Left lobe of liver (tissue), 2 donors: ENCODE measurements around the gene RAB3GAP2. TPM values are rescaled to one million over a fixed set of nuclear protein-coding genes. Genes with fewer than 3 reads are reported as not detected.
"Not testable (repeated sequence)": the region's sequence is repeated elsewhere in the genome, so short reads cannot be mapped to it uniquely, and the experiment has no call there.

Experiments used
- ATAC-seq: fragments of 200-7000 bp; cut with Tn5 transposase; one replicate; pipeline ENCODE4 v1.9.1; 2020; ENCODE audit warnings: mild to moderate bottlenecking, moderate library complexity
- DNase-seq: peaks from one replicate; pipeline ENCODE4 v3.0.0-alpha.2; 2020; ENCODE audit warnings: low spot score
- total RNA-seq: library from RNA; stranded (reverse); gene quantifications from one replicate; pipeline ENCODE4 v1.2.1, GENCODE V29; 2021
- donor health status: DM: no; HTN: no; CAD: no; lungs with moderate emphysema.
- donor health status: DM: no; HTN: yes; CAD: no.

RAB3GAP2 gene
- total RNA-seq, 1 donor from 2014 or later: 18.3 TPM

- ATAC-seq (no peak), DNase-seq (no peak)
Observed at GRCh38 chr1:220203816-220204215, 68.4 kb downstream of the RAB3GAP2 start.

DNA sequence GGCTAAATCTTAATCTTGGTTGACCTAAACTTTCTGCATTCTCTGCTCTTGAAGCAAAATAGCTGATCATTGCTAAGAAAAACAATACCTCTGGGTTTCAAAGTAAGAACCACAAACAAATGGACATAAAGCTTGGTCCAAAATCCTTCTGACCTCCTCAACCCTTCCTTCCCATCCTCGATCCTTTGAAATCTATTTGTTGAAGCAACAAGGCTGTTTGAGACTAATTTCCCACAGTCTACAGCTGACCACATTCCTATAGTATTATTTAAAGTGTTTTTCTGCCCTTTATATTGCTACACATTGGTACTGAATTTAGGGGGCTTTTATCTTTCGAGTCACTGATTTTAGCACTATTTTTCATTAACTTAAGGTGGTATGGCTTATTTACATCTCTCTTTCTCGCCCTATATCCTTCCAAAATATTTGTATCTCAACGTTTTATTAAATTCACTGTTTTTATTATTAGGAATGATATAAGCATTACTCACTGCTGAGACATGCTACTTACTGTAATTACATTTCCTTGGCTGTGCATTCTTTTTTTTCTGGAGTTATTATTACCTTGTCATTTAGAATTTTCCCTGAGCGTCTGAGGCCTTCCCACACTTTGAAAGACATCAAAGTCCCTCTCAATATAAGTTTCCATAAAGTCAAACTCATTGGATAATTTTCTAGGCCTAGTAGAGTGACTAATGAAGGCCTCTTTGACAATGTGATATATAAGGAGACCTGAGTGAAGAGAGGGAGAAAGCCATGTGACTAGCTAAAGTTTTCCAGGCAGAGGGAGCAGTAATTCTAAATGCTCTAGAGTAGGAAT is 73.9 kb downstream of the RAB3GAP2 start:
- DNase-seq: no peak
- no peak for ATAC-seq

GRCh38 chr1:220195701-220196100 is 76.6 kb downstream of the RAB3GAP2 start:
- ATAC-seq (no peak), DNase-seq (no peak)

DNA sequence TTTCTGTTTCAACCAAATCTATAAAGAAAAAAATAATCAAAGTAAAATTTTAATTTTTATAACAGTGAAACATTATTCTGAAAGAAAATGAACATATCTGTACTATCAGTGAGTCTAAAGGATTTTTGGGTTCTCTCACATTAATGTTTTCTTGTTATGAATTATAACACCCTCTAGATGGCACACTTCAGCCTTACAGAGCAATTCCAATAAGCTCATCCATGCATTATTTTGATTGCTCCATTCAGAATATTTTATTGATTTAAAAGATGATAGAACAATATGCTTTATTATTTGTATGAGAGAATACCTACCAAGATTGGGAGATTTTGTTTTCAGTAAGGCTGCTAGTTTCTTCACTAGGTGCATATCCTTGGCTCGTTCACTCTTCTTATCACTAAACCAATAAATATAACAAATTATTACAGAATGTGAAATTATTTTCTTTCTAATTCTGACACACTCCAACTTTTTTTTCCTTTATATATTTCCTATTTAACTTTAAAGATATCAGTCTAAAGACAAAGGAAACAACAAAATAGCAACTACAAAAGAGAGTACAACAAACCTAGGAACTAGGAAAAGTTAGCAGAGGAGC is 82.4 kb downstream of the RAB3GAP2 start:
- DNase-seq: no peak
- peak; percentile 68 for ATAC-seq

- no peak for ATAC-seq
Observed at GRCh38 chr1:220188538-220188937, 83.7 kb downstream of the RAB3GAP2 start.

DNA sequence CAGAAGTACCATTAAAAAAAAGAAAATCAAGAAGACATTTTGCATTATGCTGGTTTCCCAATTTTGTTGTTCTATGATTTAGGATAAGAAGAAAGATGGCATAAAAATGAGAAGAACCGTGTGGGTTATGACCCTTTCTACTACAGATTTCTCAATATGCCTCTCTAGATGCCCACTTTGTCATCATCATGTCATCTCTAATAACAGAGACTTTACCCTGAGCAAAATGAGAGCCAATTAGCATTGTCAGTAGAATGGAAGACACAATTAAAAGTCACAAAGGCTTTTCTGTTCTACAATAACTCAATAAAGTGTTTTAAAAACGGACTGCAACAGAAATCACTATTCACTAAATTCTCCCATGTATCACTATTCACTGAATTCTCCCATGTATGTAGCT is 85.5 kb downstream of the RAB3GAP2 start:
- DNase-seq (no peak), ATAC-seq (no peak)

More at GRCh38 chr1:220188538-220188937, 83.7 kb downstream of the RAB3GAP2 start:
- DNase-seq: no peak

DNA sequence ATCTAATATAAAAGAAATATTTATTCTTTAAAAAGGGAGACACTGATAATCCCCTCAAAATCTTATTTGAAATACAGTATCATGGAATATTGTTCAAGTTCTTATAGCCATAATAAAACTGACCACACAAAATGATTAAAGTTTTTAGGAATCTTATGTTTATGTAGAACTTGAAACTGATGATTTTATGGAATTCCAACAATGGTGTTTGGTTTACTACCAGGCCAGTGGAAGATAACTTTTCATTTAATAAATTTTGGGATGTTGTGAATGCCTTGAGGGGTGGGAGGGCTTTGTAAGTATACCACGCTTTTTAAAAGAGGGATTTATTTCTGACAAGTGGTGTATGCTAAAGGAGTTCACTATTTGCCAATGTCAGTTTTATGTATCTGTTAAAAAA is 87.7 kb downstream of the RAB3GAP2 start:
- no peak for ATAC-seq
- no peak for DNase-seq

DNA sequence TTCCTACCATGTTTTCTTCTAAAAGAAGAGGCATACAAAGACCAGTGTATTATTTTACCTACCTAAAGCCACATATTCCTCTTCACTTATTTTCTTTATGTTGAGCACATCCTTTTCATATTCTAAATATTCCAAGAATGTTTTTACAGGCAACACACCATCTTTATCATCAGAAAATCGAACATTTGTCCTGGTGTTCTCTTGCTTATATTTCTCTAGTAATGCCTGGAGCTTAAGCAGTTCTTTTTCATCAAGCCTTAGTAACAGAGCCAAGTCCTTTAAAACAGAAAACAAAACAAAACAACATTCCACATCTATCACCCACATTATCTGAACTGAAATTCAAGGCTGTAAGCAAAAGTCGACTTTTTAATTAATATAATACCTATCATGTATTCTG is 89.6 kb downstream of the RAB3GAP2 start:
- ATAC-seq: no peak
- no peak for DNase-seq

DNA sequence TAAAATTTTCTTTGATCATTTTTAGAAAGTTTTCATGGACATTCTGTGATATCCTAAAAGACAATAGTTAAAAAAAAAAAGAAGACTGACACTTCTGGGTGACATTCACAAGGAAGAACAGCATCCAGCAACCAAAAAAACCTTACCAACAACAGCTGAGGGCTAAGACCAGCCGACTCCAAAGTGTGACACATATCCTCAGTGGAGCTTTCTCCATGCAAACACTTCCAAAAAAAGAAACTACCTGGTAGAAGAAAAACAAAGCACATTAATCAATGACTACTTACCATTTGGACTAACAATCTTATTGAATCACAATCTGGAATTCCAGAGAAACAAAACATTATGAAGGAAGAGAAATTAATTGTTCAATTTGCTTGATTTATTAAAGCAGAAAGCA is 90.1 kb downstream of the RAB3GAP2 start:
- ATAC-seq (no peak), DNase-seq (no peak)

GRCh38 chr1:220176540-220176939 is 95.7 kb downstream of the RAB3GAP2 start:
- DNase-seq: no peak
- ATAC-seq: no peak

GRCh38 chr1:220170836-220171526 is 101.3 kb downstream of the RAB3GAP2 start:
- ATAC-seq: no peak
- DNase-seq: no peak

- not testable (repeated sequence) for DNase-seq
Observed at GRCh38 chr1:220169887-220170286, 102.4 kb downstream of the RAB3GAP2 start.

GRCh38 chr1:220166853-220167252 is 105.4 kb downstream of the RAB3GAP2 start:
- DNase-seq: no peak
- ATAC-seq: no peak

More at GRCh38 chr1:220169887-220170286, 102.4 kb downstream of the RAB3GAP2 start:
- ATAC-seq: not testable (repeated sequence)

DNA sequence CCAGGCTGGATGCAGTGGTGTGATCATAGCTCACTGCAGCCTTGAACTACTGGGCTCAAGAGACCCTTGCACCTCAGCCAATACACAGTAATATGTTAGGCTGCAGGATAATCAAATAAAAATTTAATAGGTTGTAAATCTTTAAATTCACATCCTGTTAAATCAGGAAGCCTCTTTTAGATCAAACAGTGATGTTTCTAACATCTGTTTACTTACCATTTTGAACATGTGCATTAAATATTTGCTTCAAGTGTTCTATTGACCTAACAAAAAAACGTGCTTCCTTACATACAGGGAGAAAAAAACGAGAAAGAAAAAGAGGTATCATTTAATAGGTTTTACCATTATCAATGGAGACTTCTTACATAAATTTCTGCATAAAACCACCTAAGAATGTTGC is 107.7 kb downstream of the RAB3GAP2 start:
- no peak for ATAC-seq
- DNase-seq: no peak

GRCh38 chr1:220164116-220164515 is 108.1 kb downstream of the RAB3GAP2 start:
- ATAC-seq (no peak), DNase-seq (no peak)

GRCh38 chr1:220160027-220160426 is 112.2 kb downstream of the RAB3GAP2 start:
- ATAC-seq (no peak), DNase-seq (no peak)

DNA sequence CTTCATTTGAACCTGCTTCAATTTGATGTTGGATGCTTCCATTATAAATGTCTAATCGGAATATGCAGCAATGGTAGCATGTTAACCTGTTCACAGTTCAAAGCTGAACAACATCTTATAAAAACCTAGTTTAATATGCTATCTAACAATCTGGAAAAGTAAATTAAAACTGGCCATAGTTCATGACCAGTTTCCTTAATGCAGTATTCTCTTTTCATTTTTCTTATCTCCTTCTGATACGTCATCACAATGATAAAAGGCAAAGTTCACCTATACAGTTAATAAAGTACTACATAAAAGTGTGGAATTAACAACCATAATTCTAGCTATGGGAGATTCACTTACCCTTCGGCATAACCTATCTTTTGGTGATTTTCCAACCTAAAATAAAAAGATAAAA is 113.2 kb downstream of the RAB3GAP2 start:
- DNase-seq (no peak), ATAC-seq (no peak)

DNA sequence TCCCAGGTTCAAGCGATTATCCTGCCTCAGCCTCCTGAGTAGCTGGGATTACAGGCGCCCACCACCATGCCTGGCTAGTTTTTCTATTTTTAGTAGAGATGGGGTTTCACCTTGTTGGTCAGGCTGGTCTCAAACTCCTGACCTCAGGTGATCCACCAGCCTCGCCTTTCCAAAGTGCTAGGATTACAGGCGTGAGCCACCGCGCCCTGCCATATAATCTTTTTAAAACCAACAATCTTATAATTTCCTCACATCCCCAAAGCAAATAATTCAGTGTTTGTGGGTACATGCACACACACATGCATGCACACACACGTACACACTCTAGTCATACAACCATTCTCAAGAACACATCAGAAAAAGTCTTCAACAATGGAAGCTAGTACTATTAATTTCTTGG is 113.7 kb downstream of the RAB3GAP2 start:
- DNase-seq, ATAC-seq: not testable (repeated sequence)

DNA sequence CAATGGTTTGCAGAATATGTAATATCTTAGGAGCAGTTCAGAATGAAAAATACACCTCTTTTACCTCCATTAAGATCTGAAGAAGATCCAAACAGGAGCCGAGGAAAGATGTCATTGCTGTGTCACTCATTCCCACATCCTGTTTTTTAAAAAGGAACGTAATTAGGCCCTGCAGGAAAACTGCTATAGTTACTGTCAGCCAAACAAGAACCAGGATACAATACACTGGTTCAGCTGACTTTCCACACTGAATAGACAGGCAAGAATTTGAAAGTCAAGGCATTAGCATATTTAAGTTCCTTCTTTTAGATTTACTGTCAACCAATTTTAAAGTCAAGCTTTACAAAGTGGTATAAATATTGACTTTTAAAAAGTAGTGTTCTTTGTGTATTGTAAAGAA is 114.5 kb downstream of the RAB3GAP2 start:
- no peak for ATAC-seq
- no peak for DNase-seq

- no peak for DNase-seq
- ATAC-seq: no peak
Observed at GRCh38 chr1:220156620-220157146, 115.6 kb downstream of the RAB3GAP2 start.

DNA sequence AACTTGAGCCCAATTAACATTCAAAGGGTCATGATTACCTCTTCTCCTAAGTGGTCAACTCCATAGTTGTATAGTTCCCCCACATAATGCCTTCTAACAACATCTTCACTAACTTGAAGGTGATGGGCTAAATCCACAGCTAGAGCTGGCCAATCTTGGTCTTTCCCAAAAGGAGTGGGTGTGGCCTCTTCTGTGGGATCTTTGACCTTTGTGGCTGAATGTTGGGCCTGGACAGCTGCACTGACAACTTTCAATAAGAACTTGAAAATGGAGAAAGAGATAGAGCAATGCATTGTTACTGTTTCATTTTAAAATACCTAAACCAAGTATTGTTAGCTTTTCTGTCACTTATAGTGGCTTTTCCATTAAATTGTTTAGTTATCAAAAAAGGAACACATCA is 119.1 kb downstream of the RAB3GAP2 start:
- DNase-seq (no peak), ATAC-seq (no peak)

DNA sequence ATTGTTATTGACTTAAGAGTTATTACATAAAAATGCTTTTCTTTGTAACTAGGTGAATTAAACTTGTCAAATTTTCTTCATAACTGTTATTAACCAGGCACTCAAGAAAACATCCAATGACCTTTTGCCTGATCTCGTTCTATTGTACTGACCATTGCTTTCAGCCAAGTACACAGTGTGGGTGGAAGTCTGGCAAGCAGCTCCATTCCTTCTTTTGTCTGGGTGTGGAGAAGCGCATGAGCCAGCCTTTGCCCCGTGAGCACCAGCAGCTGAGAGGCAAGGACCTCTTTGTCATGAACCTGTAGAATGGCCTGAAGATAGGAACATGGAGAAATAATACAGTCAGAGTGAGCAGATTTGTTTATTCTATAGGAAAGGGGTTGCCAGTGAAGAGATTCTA is 120.8 kb downstream of the RAB3GAP2 start:
- peak; percentile 51 for DNase-seq

More for the DNA sequence above, 120.8 kb downstream of the RAB3GAP2 start:
- ATAC-seq: peak; percentile 93
